KBM-7 (cell line): ENCODE results near the gene TCFL5.
A peak's percentile ranks its signal among the peaks of the same experiment; 100 is the strongest.

Experiments used
- DNase-seq: peaks from one replicate; pipeline ENCODE4 v3.0.0-alpha.2; 2015
- in situ Hi-C: fragments of 300-500 bp; cut with MboI; formaldehyde crosslinking; loops from 2 replicates; pipeline ENCODE4 v1.14.3; 2020; ENCODE audit warnings: low sequenced_read_pairs, low pct_unique_long_range_greater_than_20kb, mixed read lengths

Gene TCFL5

GRCh38 chr20:62792940-62793756, 68.5 kb downstream of the TCFL5 start:
- no peak for DNase-seq
- in situ Hi-C loops = no loop called here

DNA sequence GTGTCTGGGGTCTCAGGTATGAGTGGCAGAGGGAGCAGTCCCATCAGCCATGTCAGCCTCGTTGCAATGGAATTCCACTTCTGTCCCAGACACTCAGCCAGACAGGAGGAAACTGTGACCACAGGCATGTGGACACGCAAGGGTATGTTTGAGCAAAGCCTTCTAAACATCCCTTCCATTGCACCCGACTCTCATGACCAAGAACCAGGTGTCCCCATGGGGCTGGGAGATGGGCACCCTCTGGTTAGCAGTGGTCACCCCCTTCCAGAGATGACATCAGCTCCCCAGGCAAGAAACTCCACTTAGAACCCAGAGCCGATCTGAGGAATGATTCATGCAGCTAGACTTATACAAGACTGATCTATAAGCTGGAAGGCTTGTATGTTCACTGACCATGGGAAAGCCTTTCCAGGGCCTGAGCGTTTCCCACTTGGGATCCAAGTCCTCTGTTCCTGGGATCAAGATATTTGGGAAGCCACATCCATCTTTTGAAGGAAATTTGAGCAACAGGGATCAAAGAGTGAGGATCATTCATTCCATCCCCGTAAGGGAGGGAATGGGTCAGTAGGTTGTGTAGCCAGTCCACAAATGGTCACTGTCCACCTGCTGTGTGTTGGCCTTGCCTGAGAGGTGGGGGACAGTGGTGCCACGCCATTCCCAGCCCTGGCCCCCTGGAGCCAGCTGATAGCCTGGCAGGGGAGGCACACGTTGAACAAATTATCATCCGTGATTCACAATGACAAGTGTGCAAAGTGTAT, 69.3 kb downstream of the TCFL5 start:
- DNase-seq = no peak
- in situ Hi-C loops = no loop called here

- in situ Hi-C loops = no loop called here
- DNase-seq = peak; percentile 95
These were observed 70.1 kb downstream of the TCFL5 start for GRCh38 chr20:62791301-62792181.
